RWPE2 (cell line): ENCODE measurements around the gene ELOA2.
A peak's percentile ranks its signal among the peaks of the same experiment; 100 is the strongest.
"Not testable (repeated sequence)": the region's sequence is repeated elsewhere in the genome, so short reads cannot be mapped to it uniquely, and the experiment has no call there.

Experiments
- ATAC-seq: fragments of 200-7000 bp; cut with Tn5 transposase; 3 replicates; pipeline ENCODE4 v1.9.1; 2021; ENCODE audit warnings: low read depth
- DNase-seq: peaks from one replicate; pipeline ENCODE4 v3.0.0-alpha.2; 2020; ENCODE audit warnings: low spot score
- H3K27ac ChIP-seq: fragments of 450-650 bp; 2 replicates; pipeline ENCODE4 v1.5.1; 2017; ENCODE audit warnings: mild to moderate bottlenecking; ENCODE audit not compliant: poor library complexity, severe bottlenecking
- H3K27me3 ChIP-seq: fragments of 250-450 bp; sonication (Bioruptor Pico); 2 replicates; pipeline ENCODE4 v1.5.1; 2021; ENCODE audit warnings: mild to moderate bottlenecking, moderate library complexity; ENCODE audit not compliant: insufficient read depth, poor library complexity, severe bottlenecking
- H3K36me3 ChIP-seq: fragments of 250-450 bp; sonication (Bioruptor Pico); 2 replicates; pipeline ENCODE4 v1.5.1; 2020; ENCODE audit warnings: low read depth, mild to moderate bottlenecking, moderate library complexity
- H3K4me1 ChIP-seq: fragments of 250-450 bp; sonication (Bioruptor Pico); 2 replicates; pipeline ENCODE4 v1.5.1; 2021; ENCODE audit warnings: mild to moderate bottlenecking, moderate library complexity; ENCODE audit not compliant: insufficient read depth, poor library complexity, severe bottlenecking
- H3K4me3 ChIP-seq: fragments of 250-450 bp; sonication (Bioruptor Pico); 2 replicates; pipeline ENCODE4 v1.5.1; 2021; ENCODE audit warnings: mild to moderate bottlenecking, moderate library complexity; ENCODE audit not compliant: severe bottlenecking
- H3K9me3 ChIP-seq: fragments of 250-450 bp; sonication (Bioruptor Pico); 2 replicates; pipeline ENCODE4 v1.5.1; 2021; ENCODE audit warnings: mild to moderate bottlenecking, moderate library complexity; ENCODE audit not compliant: severe bottlenecking
- TF ChIP-seq, protein P1 (sequence below): fragments of 450-650 bp; IDR thresholded peaks from one replicate; pipeline ENCODE4 v1.5.1; 2017; ENCODE audit warnings: mild to moderate bottlenecking, moderate library complexity; ENCODE audit not compliant: poor library complexity, severe bottlenecking

The ELOA2 gene

DNA sequence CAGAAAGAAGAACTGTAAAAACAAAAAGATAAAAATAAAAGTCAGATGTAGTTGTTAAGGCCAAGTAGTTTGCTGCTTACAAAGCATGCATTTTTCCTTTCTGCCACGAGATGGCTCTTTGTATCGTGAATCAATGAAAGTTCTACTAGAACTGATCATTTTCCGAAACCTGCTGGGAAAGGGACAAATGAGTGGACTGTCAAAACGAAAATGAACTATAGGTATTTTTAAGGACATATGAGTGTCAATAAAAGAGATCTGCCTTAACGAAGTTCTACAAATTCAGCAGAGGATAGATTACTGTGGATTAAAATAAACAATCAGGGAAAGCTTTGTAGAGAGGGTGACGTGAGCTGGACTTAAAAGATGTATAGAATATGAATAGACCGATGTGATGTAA is 15.0 kb upstream of the ELOA2 start:
- H3K27me3 ChIP-seq, result peaks cover 36% of the 10 kb centered on the region
- H3K4me1 ChIP-seq, result no peaks in the 10 kb centered on the region
- TF ChIP-seq, protein P1, sequence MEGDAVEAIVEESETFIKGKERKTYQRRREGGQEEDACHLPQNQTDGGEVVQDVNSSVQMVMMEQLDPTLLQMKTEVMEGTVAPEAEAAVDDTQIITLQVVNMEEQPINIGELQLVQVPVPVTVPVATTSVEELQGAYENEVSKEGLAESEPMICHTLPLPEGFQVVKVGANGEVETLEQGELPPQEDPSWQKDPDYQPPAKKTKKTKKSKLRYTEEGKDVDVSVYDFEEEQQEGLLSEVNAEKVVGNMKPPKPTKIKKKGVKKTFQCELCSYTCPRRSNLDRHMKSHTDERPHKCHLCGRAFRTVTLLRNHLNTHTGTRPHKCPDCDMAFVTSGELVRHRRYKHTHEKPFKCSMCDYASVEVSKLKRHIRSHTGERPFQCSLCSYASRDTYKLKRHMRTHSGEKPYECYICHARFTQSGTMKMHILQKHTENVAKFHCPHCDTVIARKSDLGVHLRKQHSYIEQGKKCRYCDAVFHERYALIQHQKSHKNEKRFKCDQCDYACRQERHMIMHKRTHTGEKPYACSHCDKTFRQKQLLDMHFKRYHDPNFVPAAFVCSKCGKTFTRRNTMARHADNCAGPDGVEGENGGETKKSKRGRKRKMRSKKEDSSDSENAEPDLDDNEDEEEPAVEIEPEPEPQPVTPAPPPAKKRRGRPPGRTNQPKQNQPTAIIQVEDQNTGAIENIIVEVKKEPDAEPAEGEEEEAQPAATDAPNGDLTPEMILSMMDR, result peak; percentile 77
- DNase-seq (no peak), ATAC-seq (no peak)
- H3K36me3 ChIP-seq, result no peaks in the 10 kb centered on the region
- H3K27ac ChIP-seq, result no peak overlapping the region
- no peak overlapping the region for H3K4me3 ChIP-seq
- no peaks in the 10 kb centered on the region for H3K9me3 ChIP-seq

DNA sequence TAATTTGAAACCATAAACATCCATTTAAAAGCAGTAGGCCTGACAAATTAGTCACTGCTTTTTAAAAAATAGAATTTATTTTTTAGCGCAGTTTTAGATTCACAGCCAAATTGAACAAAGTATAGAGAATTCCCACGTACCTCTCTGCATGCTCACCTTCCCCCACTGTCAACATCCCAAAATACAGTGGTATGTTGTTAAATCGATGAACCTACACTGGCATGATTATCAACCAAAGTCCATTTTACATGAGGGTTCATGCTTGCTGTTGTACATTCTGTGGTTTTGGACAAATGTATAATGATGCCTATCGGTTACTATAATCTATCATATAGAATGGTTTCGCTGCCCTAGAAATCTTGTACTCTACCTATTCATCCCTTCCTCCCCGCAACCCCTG is 5.6 kb upstream of the ELOA2 start:
- Histone ChIP-seq H3K4me1 (no peaks in the 10 kb centered on the region), H3K4me3 (no peak overlapping the region), H3K9me3 (no peaks in the 10 kb centered on the region), H3K27me3 (peaks cover 27% of the 10 kb centered on the region), H3K36me3 (no peaks in the 10 kb centered on the region), H3K27ac (no peak overlapping the region)
- TF ChIP-seq, protein P1, result no peak
- no peak for DNase-seq
- ATAC-seq, result no peak

DNA sequence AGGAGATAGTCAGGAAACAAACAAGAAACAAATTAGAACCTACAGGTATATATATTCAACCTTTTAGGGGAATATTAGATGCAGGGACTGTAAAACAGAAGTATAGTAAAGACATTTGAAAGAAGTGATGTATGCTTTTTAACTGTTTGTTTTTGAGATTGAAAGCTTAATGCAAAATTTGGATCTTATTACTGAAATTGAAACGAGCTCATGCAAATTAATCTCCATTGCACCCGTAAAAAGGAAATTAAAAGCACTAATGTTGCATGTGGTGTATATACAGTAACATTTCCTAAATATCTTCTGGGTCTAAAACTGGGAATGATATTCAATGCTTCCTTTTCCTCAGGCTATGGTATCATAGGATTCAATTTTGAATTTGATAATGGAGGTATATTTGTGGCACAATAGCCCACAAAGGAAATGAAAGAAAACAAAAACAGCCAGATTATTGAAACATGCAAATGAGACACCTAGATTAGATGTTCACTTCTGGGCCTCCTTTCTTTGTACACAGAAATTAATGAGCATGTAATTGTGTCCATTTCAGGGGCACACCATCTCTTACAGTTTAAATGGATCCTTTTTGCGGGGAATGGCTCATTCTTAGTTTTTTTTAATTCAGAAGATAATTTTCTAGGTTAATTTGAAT is 1.6 kb upstream of the ELOA2 start:
- TF ChIP-seq, protein P1, result no peak
- Histone ChIP-seq H3K27me3 (peaks cover 26% of the 10 kb centered on the region), H3K9me3 (no peaks in the 10 kb centered on the region), H3K27ac (no peak overlapping the region), H3K4me3 (no peak overlapping the region), H3K36me3 (no peaks in the 10 kb centered on the region), H3K4me1 (no peaks in the 10 kb centered on the region)
- ATAC-seq (no peak), DNase-seq (no peak)

DNA sequence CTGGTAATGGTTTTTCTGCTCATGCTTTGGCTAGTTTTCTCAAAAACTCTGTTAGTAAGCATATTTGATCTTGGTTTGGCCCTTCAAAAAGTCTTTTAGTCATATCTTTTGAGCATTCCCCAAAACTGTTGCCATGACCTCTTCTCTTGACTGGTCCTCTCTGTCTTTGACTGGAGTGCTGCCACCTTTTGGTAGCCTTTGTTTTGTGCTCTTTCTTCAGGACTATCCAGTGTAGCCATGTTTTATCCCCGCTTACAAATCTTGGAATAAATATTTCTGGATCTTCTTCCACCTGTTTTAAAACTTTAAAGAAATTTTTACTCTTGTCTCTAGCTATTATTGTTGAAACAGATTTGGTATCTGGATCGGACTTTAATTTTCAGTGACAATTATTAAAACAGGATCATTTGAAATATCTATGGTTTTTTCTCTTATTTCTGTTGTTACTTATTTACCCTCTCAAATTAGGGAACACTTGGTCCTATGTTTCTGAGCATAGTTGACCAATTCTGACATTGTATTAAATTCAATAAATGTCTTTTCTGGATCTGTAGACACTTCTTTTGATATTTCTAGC is 965 bp upstream of the ELOA2 start:
- no peaks in the 10 kb centered on the region for H3K36me3 ChIP-seq
- H3K27me3 ChIP-seq, result peaks cover 26% of the 10 kb centered on the region
- H3K4me3 ChIP-seq, result no peak overlapping the region
- TF ChIP-seq, protein P1, result peak; percentile 57
- H3K27ac ChIP-seq, result no peak overlapping the region
- ATAC-seq (peak; percentile 69; the same call in 2 of the 3 replicates), DNase-seq (no peak)
- no peaks in the 10 kb centered on the region for H3K4me1 ChIP-seq
- H3K9me3 ChIP-seq, result no peaks in the 10 kb centered on the region

DNA sequence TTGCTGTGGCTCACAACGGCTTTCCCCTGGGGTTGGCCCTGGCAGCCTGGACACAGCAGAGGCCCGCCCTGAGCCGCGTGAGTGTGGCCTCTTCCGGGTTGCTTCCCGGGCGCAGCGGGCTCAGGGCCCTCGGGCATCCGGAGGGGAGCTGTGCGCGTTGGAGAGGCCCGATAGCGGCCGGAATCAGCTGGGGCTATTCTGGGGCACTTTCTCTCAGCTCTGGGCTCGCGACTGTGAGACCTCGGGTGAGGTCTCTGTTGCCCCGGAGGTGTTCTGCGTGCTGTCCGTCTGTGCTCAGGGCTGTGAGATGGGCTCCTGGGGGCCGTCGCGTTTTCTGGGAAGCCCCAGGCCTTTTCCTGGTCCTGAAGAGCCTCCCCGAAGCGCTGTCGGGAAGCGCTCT is 830 bp downstream of the ELOA2 start:
- not testable (repeated sequence) for DNase-seq, H3K9me3 ChIP-seq, ATAC-seq, H3K36me3 ChIP-seq, H3K4me3 ChIP-seq, H3K27ac ChIP-seq, H3K4me1 ChIP-seq
- H3K27me3 ChIP-seq, result peaks cover 19% of the 10 kb centered on the region
